Adipocyte (in vitro differentiated cells): ENCODE results near the gene SPATA31C1.
"Not testable (repeated sequence)": the region's sequence is repeated elsewhere in the genome, so short reads cannot be mapped to it uniquely, and the experiment has no call there.

Experiments
- DNase-seq: peaks from one replicate; pipeline ENCODE4 v3.0.0-alpha.2; 2015; ENCODE audit warnings: low read depth
- H3K27me3 ChIP-seq: replicated peaks from 2 replicates; pipeline ENCODE4 v1.7.0; 2013; ENCODE audit warnings: mild to moderate bottlenecking, low read length, moderate library complexity; ENCODE audit not compliant: control insufficient read depth, insufficient read depth
- H3K36me3 ChIP-seq: 2 replicates; pipeline ENCODE4 v1.7.0; 2013; ENCODE audit warnings: low read length, mild to moderate bottlenecking, moderate library complexity; ENCODE audit not compliant: control insufficient read depth, insufficient read depth, severe bottlenecking
- H3K4me1 ChIP-seq: 2 replicates; pipeline ENCODE4 v1.7.0; 2013; ENCODE audit warnings: mild to moderate bottlenecking, low read length, moderate library complexity; ENCODE audit not compliant: control insufficient read depth, insufficient read depth
- H3K4me3 ChIP-seq: 2 replicates; pipeline ENCODE4 v1.7.0; 2013; ENCODE audit warnings: mild to moderate bottlenecking, low read length, moderate library complexity
- H3K9ac ChIP-seq: 2 replicates; pipeline ENCODE4 v1.7.0; 2013; ENCODE audit warnings: mild to moderate bottlenecking, low read length, moderate library complexity
- H3K9me3 ChIP-seq: 2 replicates; pipeline ENCODE4 v1.7.0; 2013; ENCODE audit warnings: mild to moderate bottlenecking, low read length, moderate library complexity; ENCODE audit not compliant: control insufficient read depth

SPATA31C1 gene

DNA sequence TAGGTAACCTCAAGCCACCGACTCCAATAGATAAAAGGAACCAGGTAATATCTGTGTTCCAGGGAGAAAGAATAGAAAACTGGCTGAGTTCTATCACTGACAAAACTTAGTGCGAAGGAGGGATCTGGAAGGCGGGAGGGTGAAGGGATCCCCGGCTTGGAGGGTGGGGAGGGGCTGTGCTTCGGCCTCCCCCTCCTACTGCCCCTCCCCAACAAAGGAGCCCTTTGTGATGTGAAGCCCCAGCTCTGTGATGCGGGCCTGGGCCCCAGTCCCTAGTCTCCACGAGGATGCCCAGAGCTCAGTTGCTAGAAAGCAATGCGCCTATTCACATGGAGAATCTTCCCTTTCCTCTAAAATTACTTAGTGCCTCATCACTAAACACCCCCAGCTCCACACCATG lies at the start of gene SPATA31C1:
SPATA31C1 (plus strand) TSS at position 301 of the 400 bp plus-strand sequence.
- not testable (repeated sequence) for H3K4me3 ChIP-seq, DNase-seq, H3K9me3 ChIP-seq, H3K36me3 ChIP-seq, H3K9ac ChIP-seq, H3K4me1 ChIP-seq, H3K27me3 ChIP-seq

GRCh38 chr9:87868175-87868574 lies 49.6 kb upstream of the SPATA31C1 start:
- peaks cover 4% of the 10 kb centered on the region for H3K4me1 ChIP-seq
- DNase-seq: no peak
- no peaks in the 10 kb centered on the region for H3K27me3 ChIP-seq
- H3K9ac ChIP-seq: no peak overlapping the region
- no peak overlapping the region for H3K4me3 ChIP-seq
- no peaks in the 10 kb centered on the region for H3K36me3 ChIP-seq
- no peaks in the 10 kb centered on the region for H3K9me3 ChIP-seq

GRCh38 chr9:87868635-87869034 lies 49.1 kb upstream of the SPATA31C1 start:
- no peak overlapping the region for H3K9ac ChIP-seq
- no peaks in the 10 kb centered on the region for H3K9me3 ChIP-seq
- H3K4me1 ChIP-seq: peaks cover 4% of the 10 kb centered on the region
- no peak for DNase-seq
- H3K4me3 ChIP-seq: no peak overlapping the region
- no peaks in the 10 kb centered on the region for H3K36me3 ChIP-seq
- H3K27me3 ChIP-seq: no peaks in the 10 kb centered on the region

GRCh38 chr9:87869082-87869481 lies 48.7 kb upstream of the SPATA31C1 start:
- peaks cover 4% of the 10 kb centered on the region for H3K4me1 ChIP-seq
- H3K36me3 ChIP-seq: no peaks in the 10 kb centered on the region
- H3K9ac ChIP-seq: no peak overlapping the region
- no peak for DNase-seq
- no peaks in the 10 kb centered on the region for H3K27me3 ChIP-seq
- no peaks in the 10 kb centered on the region for H3K9me3 ChIP-seq
- H3K4me3 ChIP-seq: no peak overlapping the region

DNA sequence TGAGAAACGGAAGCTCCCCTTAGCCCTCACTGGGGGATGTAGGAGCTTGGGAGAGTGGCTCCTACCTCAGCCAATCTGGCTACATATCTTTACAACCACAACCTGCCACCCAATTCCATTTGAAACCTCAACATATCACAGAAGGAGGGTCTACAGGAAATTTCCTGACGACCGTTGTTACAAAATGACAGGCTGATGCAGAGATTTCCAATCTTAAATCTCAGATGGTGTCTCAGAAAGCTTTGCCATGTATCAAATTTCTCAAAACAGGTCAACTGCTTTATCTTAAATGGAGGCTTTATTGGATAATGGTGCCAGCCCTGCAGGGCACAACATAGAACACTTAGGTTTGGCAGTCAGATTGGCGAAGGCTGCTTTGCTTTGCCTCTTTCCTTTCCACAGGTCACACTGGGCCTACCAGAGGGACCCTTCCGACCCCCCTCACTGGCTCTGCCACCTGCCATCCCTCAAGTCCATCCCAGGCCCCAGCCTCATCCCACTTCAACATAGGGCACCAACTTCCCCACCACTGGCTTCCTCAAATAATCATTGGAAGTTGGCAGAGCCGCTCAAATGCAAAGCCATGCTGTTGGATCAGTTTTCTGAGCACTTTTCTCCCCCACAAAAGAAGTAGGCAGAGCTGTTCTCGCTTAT lies 46.2 kb upstream of the SPATA31C1 start:
- no peak overlapping the region for H3K9ac ChIP-seq
- H3K36me3 ChIP-seq: no peaks in the 10 kb centered on the region
- H3K4me1 ChIP-seq: peaks cover 4% of the 10 kb centered on the region
- H3K27me3 ChIP-seq: no peaks in the 10 kb centered on the region
- no peak overlapping the region for H3K4me3 ChIP-seq
- DNase-seq: no peak
- no peaks in the 10 kb centered on the region for H3K9me3 ChIP-seq

- no peak overlapping the region for H3K9ac ChIP-seq
- H3K27me3 ChIP-seq: no peaks in the 10 kb centered on the region
- DNase-seq: peak; percentile 71
- H3K4me1 ChIP-seq: peaks cover 4% of the 10 kb centered on the region
- H3K36me3 ChIP-seq: no peaks in the 10 kb centered on the region
- no peak overlapping the region for H3K4me3 ChIP-seq
- no peaks in the 10 kb centered on the region for H3K9me3 ChIP-seq
Measured at GRCh38 chr9:87872079-87872624, 45.6 kb upstream of the SPATA31C1 start.

DNA sequence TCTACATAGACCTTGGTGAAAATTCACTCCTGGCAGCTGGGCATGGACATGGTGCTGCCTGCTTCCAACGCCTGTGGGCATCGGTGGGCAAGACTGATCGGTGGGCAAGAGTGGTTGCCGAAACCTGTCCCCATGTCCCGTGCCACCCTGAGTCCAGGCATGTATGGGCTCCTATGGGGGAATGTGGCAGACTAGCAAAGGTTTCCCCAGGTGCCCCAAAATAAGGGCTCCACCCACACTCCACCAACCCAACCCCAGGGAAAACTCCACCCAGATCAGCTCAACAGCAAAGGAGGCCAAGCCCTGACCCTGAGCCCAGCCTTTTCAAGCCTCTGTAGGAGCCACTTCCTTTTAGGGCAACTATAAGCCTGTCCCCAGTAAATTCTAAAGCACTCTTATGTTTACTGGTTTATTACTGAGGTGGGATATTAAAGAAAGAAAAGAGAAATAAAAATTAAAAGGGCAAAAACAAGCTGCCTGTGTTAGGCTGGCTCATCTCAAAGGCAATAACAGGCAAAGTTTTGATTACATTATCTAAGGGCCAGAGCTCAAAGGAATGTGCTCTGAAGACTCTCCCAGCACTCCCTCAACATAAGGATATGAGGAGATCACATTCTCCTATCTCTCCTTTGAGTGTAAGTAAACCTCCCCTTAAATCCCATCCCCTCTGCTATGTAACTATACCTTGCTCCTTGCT lies 44.0 kb upstream of the SPATA31C1 start:
- peaks cover 5% of the 10 kb centered on the region for H3K4me1 ChIP-seq
- H3K27me3 ChIP-seq: no peaks in the 10 kb centered on the region
- DNase-seq: peak; percentile 20
- H3K9me3 ChIP-seq: no peaks in the 10 kb centered on the region
- no peak overlapping the region for H3K9ac ChIP-seq
- no peak overlapping the region for H3K4me3 ChIP-seq
- H3K36me3 ChIP-seq: no peaks in the 10 kb centered on the region

- no peaks in the 10 kb centered on the region for H3K9me3 ChIP-seq
- no peaks in the 10 kb centered on the region for H3K36me3 ChIP-seq
- DNase-seq: no peak
- peaks cover 11% of the 10 kb centered on the region for H3K4me1 ChIP-seq
- H3K4me3 ChIP-seq: no peak overlapping the region
- H3K27me3 ChIP-seq: no peaks in the 10 kb centered on the region
- H3K9ac ChIP-seq: no peak overlapping the region
Measured at GRCh38 chr9:87874304-87874623, 43.5 kb upstream of the SPATA31C1 start.

GRCh38 chr9:87875060-87875459 lies 42.7 kb upstream of the SPATA31C1 start:
- Histone ChIP-seq H3K9ac (no peak overlapping the region), H3K9me3 (no peaks in the 10 kb centered on the region), H3K27me3 (no peaks in the 10 kb centered on the region), H3K4me3 (no peak overlapping the region), H3K4me1 (peaks cover 12% of the 10 kb centered on the region), H3K36me3 (no peaks in the 10 kb centered on the region)
- DNase-seq: no peak

GRCh38 chr9:87875831-87876545 lies 41.8 kb upstream of the SPATA31C1 start:
- Histone ChIP-seq H3K4me1 (peaks cover 8% of the 10 kb centered on the region), H3K36me3 (no peaks in the 10 kb centered on the region)
- DNase-seq: no peak

DNA sequence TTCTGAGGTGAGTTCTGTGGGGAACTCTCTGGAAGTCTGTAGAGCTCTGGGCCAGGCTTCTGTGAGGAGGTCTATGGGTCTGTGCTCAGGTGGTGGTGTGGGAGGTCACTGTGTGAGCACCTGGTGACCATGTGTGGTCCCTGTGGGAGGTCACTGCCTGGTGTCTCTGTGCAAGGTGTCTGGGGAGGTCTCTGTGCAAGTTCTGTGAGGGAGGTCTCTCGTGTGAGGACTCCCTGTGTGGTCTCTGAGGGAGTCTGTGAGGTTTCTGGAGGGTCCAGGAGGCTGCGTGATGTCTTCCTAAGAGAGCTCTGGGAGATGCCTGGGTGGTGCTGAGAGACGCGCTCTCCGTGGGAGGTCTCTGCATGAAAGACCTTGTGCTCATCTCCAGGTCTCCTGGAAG lies 41.1 kb upstream of the SPATA31C1 start:
- peaks cover 8% of the 10 kb centered on the region for H3K4me1 ChIP-seq
- no peak overlapping the region for H3K9ac ChIP-seq
- H3K9me3 ChIP-seq: no peaks in the 10 kb centered on the region
- H3K36me3 ChIP-seq: no peaks in the 10 kb centered on the region
- H3K27me3 ChIP-seq: no peaks in the 10 kb centered on the region
- DNase-seq: no peak
- H3K4me3 ChIP-seq: no peak overlapping the region

More at GRCh38 chr9:87875831-87876545, 41.8 kb upstream of the SPATA31C1 start:
- Histone ChIP-seq H3K4me3 (no peak overlapping the region), H3K27me3 (no peaks in the 10 kb centered on the region), H3K9ac (no peak overlapping the region), H3K9me3 (no peaks in the 10 kb centered on the region)
